PC-9 (cell line): ENCODE results near the gene COL18A1.

Experiments
- EZH2 ChIP-seq: fragments of 200-600 bp; sonication (generic); IDR thresholded peaks from 2 replicates; pipeline ENCODE4 v1.8.0; 2017; ENCODE audit warnings: antibody characterized with exemption, low read depth
- TF ChIP-seq, protein P1 (sequence below): fragments of 200-600 bp; sonication (generic); conservative IDR thresholded peaks from 2 replicates; pipeline ENCODE4 v1.6.1; 2017; ENCODE audit warnings: mixed run types, antibody characterized with exemption, mild to moderate bottlenecking, moderate library complexity

DNA sequence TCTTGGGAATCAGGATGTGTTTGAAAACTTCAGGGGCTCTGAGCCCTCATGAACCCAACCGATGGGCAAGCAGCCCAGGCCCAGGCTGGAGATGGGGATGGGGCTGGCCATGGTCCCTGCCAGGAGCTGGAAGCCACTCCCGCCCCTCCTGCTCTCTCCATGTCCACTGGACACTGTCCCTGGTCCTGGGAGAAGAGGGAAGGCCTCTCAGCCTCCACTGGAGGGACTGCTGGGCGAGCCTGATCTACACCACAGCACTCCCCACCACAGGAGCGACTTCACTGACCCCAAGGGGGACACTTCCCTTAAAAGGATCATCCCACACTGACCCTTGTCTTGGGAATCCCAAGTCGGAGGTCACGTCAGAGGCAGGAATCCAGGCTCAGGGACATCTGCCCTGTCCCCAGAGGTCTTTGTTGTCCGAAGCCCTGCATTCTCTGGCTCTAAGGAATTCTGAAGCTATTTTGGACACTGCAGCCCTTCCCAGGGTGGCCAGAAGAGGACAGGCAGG is 16.9 kb upstream of the COL18A1 start:
- TF ChIP-seq, protein P1, sequence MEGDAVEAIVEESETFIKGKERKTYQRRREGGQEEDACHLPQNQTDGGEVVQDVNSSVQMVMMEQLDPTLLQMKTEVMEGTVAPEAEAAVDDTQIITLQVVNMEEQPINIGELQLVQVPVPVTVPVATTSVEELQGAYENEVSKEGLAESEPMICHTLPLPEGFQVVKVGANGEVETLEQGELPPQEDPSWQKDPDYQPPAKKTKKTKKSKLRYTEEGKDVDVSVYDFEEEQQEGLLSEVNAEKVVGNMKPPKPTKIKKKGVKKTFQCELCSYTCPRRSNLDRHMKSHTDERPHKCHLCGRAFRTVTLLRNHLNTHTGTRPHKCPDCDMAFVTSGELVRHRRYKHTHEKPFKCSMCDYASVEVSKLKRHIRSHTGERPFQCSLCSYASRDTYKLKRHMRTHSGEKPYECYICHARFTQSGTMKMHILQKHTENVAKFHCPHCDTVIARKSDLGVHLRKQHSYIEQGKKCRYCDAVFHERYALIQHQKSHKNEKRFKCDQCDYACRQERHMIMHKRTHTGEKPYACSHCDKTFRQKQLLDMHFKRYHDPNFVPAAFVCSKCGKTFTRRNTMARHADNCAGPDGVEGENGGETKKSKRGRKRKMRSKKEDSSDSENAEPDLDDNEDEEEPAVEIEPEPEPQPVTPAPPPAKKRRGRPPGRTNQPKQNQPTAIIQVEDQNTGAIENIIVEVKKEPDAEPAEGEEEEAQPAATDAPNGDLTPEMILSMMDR, result no peak
- no peak for TF ChIP-seq EZH2
